ENCODE results near the gene C19orf85. TPM values are rescaled to one million over a fixed set of nuclear protein-coding genes. Genes with fewer than 3 reads are reported as not detected.

The C19orf85 gene
- total and polyA plus RNA-seq, 2 experiments from 2014 or later, result 1.7 to 3.4 TPM

- H4K20me1 ChIP-seq (replicated peaks; ENCODE audit: insufficient read depth), result no peaks in the 10 kb centered on the region
- no peak overlapping the region for H2AFZ ChIP-seq
- peaks cover 22% of the 10 kb centered on the region; the same call in 1 of the 2 replicates for H3K4me1 ChIP-seq (ENCODE audit: insufficient read depth)
- peaks cover 17% of the 10 kb centered on the region for H3F3A ChIP-seq (replicated peaks; ENCODE audit: low read depth)
- Mint-ChIP-seq H3K4me1 (peaks cover 27% of the 10 kb centered on the region), H3K36me3 (ENCODE audit: low read depth) (no peaks in the 10 kb centered on the region; the same call in 2 of the 3 replicates), H3K27me3 (ENCODE audit: insufficient read depth, low read depth, poor library complexity) (peaks cover 14% of the 10 kb centered on the region), H3K27ac (peak overlapping the region; percentile 97), H3K4me3 (peak overlapping the region; percentile 91), H3K9me3 (no peaks in the 10 kb centered on the region; the same call in 2 of the 3 replicates)
- H3K4me2 ChIP-seq, result peak overlapping the region; percentile 95
- peak overlapping the region; percentile 74; the same call in 1 of the 2 replicates for H3K27ac ChIP-seq (ENCODE audit: low read depth)
- H3K4me3 ChIP-seq, result peak overlapping the region; percentile 80
- no peak for TF ChIP-seq ZNF114 (CRISPR knock-in tag; IDR thresholded peaks at IDR 0.05)
- no peak for TF ChIP-seq ETS1 (IDR thresholded peaks at IDR 0.05)
- no peak for TF ChIP-seq EZH2phosphoT487 (IDR thresholded peaks at IDR 0.05; ENCODE audit: unreplicated experiment)
- no peak for TF ChIP-seq CREB1 (CRISPR knock-in tag; IDR thresholded peaks at IDR 0.05; ENCODE audit: low read depth)
- no peak for TF ChIP-seq REST (IDR thresholded peaks at IDR 0.05; ENCODE audit: unreplicated experiment)
- TF ChIP-seq POLR2AphosphoS5 (IDR thresholded peaks at IDR 0.05; ENCODE audit: low read depth), result no peak
- TF ChIP-seq ZNF331 (CRISPR knock-in tag; IDR thresholded peaks at IDR 0.05; ENCODE audit: low read depth), result no peak
- no peak for TF ChIP-seq CTCF (conservative IDR thresholded peaks at IDR 0.05; ENCODE audit: low read depth in 2 of 2)
- no peak for TF ChIP-seq STAT1 (IDR thresholded peaks at IDR 0.05; ENCODE audit: unreplicated experiment)
- TF ChIP-seq EZH2 (IDR thresholded peaks at IDR 0.05; ENCODE audit: low read depth, unreplicated experiment), result no peak
- TF ChIP-seq NANOG (IDR thresholded peaks at IDR 0.05; ENCODE audit: borderline replicate concordance), result no peak
- TF ChIP-seq JUNB (IDR thresholded peaks at IDR 0.05; ENCODE audit: unreplicated experiment), result no peak
- TF ChIP-seq ZNF462 (CRISPR knock-in tag; IDR thresholded peaks at IDR 0.05), result no peak
- no peaks in the 10 kb centered on the region for H3K36me3 ChIP-seq (ENCODE audit: insufficient read depth)
- no peak for ATAC-seq
- H3K79me2 ChIP-seq (replicated peaks; ENCODE audit: insufficient read depth), result no peaks in the 10 kb centered on the region
- no peaks in the 10 kb centered on the region for H3K27me3 ChIP-seq (ENCODE audit: insufficient read depth)
- no peak for DNase-seq (ENCODE audit: low spot score)
- no peaks in the 10 kb centered on the region for H3K9me2 ChIP-seq (ENCODE audit: insufficient read depth)
Observed at GRCh38 chr19:55485439-55486011, 21.0 kb upstream of the C19orf85 start.
